ENCODE measurements around the gene HADHB.
"Not testable (repeated sequence)": the region's sequence is repeated elsewhere in the genome, so short reads cannot be mapped to it uniquely, and the experiment has no call there.

The HADHB gene

GRCh38 chr2:26330114-26330549 is 85.4 kb downstream of the HADHB start:
- DNase-seq (ENCODE audit: low spot score), result peak; percentile 86

DNA sequence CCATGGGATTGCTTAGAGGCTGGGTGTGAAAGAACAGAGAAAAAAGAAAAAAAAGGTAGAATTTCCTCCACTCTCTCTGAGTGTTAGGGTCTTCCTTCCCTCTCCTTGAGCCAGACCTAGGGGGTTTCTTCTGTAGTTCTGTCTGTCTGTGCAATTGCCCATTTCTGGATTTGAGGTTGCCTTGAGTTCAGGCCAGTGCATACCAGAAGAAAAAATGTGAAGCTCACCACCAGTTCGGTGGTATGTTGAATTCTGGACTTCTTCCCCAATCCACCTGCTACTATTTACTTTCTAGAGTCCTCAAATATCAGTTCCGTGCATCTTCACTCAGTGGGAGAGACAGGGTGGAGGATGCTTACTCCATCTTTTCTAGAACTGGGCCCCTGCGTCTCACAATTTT is 85.9 kb downstream of the HADHB start:
- no peak for DNase-seq (ENCODE audit: low spot score)

DNA sequence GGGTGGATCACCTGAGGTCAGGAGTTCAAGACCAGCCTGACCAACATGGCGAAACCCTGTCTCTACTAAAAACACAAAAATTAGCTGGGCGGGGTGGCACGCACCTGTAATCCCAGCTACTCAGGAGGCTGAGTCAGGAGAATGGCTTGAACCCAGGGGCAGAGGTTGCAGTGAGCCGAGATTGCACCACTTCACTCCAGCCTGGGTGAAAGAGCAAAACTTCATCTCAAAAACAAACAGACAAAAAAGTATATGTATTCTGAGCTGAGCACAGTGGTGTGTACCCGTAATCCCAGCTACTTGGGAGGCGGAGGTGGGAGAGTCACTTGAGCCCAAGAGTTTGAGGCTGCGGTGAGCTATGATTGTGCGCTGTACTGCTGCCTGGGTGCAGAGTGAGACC is 86.6 kb downstream of the HADHB start:
- DNase-seq (ENCODE audit: low spot score), result not testable (repeated sequence)

GRCh38 chr2:26333293-26333692 is 88.6 kb downstream of the HADHB start:
- no peak for DNase-seq (ENCODE audit: low spot score)

DNA sequence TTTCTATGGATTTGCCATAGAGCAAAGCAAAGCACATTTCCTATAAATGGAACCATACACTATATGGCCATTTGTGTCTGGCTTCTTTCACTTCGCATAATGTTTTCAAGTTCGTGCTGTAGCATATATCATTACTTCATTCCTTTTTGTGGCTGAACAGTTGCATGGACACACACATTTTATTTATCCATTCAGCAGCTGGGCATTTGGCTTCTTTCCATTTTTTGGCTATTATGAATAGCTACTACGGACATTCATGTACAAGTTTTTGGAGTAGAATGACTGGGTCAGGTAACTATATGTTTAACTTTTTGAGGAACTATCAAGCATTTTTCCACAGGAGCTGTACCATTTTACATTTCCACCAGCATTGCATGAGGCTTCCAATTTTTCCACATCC is 90.5 kb downstream of the HADHB start:
- no peak for DNase-seq (ENCODE audit: low spot score)

DNA sequence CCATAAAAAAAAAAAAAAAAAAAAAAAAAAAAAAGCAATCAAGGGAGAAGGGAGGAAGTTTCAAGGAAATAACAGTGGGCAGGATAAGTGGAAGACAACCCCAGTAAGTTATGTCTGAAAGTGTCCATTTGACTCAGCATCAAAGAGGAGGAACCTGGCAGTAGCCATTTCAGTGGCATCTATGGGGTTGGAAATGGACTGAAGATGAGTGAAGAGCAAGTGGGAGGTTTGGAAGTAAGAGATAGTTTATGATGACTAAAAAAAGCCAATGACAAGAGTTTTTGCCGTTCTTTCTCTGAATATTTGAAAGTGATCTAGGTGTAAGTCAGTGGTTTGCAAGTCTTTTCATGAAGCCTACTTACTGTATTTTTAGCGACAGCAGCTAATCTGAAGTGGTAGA is 92.0 kb downstream of the HADHB start:
- DNase-seq (ENCODE audit: low spot score), result no peak

DNA sequence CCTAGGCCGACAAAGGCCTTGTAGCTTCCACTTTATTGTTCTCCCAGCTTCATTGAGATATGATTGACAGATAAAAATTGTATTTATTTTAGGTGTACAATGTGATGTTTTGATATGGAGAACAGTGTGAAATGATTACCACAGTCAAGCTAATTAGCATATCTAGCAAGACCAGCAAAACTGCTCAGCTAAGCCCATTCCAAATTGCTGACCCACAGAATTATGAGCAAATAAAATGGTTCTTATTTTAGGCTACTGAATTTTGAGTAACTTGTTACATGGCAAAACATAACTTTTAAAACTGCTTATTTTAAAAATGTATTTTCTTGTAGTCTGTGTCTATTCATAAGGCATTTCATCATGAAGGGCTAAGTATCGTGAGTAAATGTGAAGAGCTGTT is 92.6 kb downstream of the HADHB start:
- no peak for DNase-seq (ENCODE audit: low spot score)
